Measurements from ENCODE around the gene ARL5A. TPM values are rescaled to one million over a fixed set of nuclear protein-coding genes. Genes with fewer than 3 reads are reported as not detected.

Gene ARL5A
- polyA plus RNA-seq, 2 of the 4 experiments (the other 2 are of a cell fraction): 28.4 to 29.5 TPM

- POLR2A ChIA-PET: interaction anchor here (0.5 kb wide), 1 partner anchor 184 kb away, joined by 3 read pairs; no protein-coding TSS in a partner anchor
- Histone ChIP-seq H3K4me2 (no peak overlapping the region), H3K27ac (no peak overlapping the region), H3K4me1 (no peaks in the 10 kb centered on the region), H3K9me3 (no peaks in the 10 kb centered on the region), H3K4me3 (no peak overlapping the region)
- ATAC-seq (no peak), FAIRE-seq (no peak), DNase-seq (ENCODE audit: low read depth in 1 of 2, low spot score in 1 of 2) (no peak)
- CTCF ChIA-PET: no interaction called here
- WGBS (ENCODE audit: missing lambda C conversion rate): 100% methylated on average over 2 of the region's 2 CpGs
- no peak for TF ChIP-seq HDAC2 (IDR thresholded peaks at IDR 0.05)
- TF ChIP-seq JUNB (IDR thresholded peaks at IDR 0.05): no peak
- no peak for TF ChIP-seq CHD4 (IDR thresholded peaks at IDR 0.05; ENCODE audit: borderline replicate concordance)
- TF ChIP-seq MAFK (IDR thresholded peaks at IDR 0.05; ENCODE audit: partially characterized antibody): no peak
- TF ChIP-seq ESRRA (IDR thresholded peaks at IDR 0.05; ENCODE audit: borderline replicate concordance, low read length): no peak
- TF ChIP-seq EP300 (IDR thresholded peaks at IDR 0.05): no peak
- TF ChIP-seq FOSL2 (IDR thresholded peaks at IDR 0.05): no peak
- no peak for TF ChIP-seq FOSL2 (CRISPR knock-in tag; IDR thresholded peaks at IDR 0.05)
- TF ChIP-seq JUN (IDR thresholded peaks at IDR 0.05): no peak
- TF ChIP-seq SREBF2 (IDR thresholded peaks at IDR 0.05): no peak
- no peak for TF ChIP-seq ELK1 (IDR thresholded peaks at IDR 0.05; ENCODE audit: low read depth, low read length)
- TF ChIP-seq TP53 (CRISPR knock-in tag; IDR thresholded peaks at IDR 0.05): no peak
- TF ChIP-seq RFX5 (IDR thresholded peaks at IDR 0.05): no peak
- no peak for TF ChIP-seq POLR2AphosphoS2 (conservative IDR thresholded peaks at IDR 0.05; ENCODE audit: low read length)
These were observed 45.1 kb downstream of the ARL5A start for GRCh38 chr2:151783133-151783520.

DNA sequence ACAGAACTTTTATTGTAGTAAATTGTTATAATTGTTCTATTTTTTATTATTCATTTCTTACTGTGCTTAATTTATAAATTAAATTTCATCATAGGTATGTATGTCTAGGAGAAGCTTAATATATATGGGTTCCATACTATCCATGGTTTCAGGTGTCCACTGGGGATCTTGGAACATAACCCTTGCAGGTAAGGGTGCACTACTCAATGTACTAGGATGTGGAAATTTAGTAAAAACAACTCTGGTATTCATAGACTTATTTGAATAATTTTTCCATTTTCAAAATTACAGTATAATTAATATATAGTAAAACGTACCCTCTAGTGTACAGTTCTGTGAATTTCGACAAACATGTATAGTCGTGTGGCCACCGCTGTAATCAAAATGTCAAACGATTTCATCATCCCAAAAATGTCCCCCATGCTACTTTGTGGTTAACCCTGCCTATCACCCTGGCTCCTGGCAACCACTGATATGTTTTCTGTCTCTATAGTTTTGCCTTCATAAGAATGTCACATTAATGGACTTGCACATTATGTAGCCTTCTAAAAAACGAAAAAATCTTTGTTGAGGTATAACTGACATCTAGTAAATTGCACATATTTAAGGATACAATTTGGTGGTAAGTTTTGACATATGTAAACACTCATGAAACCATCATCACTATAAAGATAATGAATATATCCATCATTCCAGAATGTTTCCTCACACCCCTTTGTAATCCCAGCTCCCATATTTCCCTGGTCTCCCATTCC lies 45.7 kb downstream of the ARL5A start:
- no peak overlapping the region for H3K4me3 ChIP-seq
- CTCF ChIA-PET: no interaction called here

More for the DNA sequence above, 45.7 kb downstream of the ARL5A start:
- Histone ChIP-seq H3K4me1 (no peaks in the 10 kb centered on the region), H3K9me3 (no peaks in the 10 kb centered on the region), H3K4me2 (no peak overlapping the region), H3K27ac (no peak overlapping the region)
- DNase-seq (ENCODE audit: low read depth in 1 of 2, low spot score in 1 of 2) (no peak), FAIRE-seq (no peak), ATAC-seq (no peak)
- TF ChIP-seq RAD21 (conservative IDR thresholded peaks at IDR 0.05 in 1 of 2, IDR thresholded peaks at IDR 0.05 in 1 of 2) (no peak), E2F6 (IDR thresholded peaks at IDR 0.05; ENCODE audit: borderline replicate concordance, low read depth) (no peak), BHLHE40 (IDR thresholded peaks at IDR 0.05; ENCODE audit: low read depth, low read length) (no peak), KDM5A (IDR thresholded peaks at IDR 0.05) (no peak), MAFK (IDR thresholded peaks at IDR 0.05; ENCODE audit: partially characterized antibody) (no peak), CHD4 (IDR thresholded peaks at IDR 0.05; ENCODE audit: borderline replicate concordance) (no peak), NPAS2 (CRISPR knock-in tag; IDR thresholded peaks at IDR 0.05; ENCODE audit: borderline replicate concordance) (no peak), FOSL2 (IDR thresholded peaks at IDR 0.05) (no peak), FOSL2 (CRISPR knock-in tag; IDR thresholded peaks at IDR 0.05) (no peak)
- TF ChIP-seq, protein P1, sequence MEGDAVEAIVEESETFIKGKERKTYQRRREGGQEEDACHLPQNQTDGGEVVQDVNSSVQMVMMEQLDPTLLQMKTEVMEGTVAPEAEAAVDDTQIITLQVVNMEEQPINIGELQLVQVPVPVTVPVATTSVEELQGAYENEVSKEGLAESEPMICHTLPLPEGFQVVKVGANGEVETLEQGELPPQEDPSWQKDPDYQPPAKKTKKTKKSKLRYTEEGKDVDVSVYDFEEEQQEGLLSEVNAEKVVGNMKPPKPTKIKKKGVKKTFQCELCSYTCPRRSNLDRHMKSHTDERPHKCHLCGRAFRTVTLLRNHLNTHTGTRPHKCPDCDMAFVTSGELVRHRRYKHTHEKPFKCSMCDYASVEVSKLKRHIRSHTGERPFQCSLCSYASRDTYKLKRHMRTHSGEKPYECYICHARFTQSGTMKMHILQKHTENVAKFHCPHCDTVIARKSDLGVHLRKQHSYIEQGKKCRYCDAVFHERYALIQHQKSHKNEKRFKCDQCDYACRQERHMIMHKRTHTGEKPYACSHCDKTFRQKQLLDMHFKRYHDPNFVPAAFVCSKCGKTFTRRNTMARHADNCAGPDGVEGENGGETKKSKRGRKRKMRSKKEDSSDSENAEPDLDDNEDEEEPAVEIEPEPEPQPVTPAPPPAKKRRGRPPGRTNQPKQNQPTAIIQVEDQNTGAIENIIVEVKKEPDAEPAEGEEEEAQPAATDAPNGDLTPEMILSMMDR (IDR thresholded peaks at IDR 0.05): no peak
- TF ChIP-seq, protein P2, sequence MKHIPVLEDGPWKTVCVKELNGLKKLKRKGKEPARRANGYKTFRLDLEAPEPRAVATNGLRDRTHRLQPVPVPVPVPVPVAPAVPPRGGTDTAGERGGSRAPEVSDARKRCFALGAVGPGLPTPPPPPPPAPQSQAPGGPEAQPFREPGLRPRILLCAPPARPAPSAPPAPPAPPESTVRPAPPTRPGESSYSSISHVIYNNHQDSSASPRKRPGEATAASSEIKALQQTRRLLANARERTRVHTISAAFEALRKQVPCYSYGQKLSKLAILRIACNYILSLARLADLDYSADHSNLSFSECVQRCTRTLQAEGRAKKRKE (CRISPR knock-in tag; IDR thresholded peaks at IDR 0.05; ENCODE audit: low read depth): no peak
- 80% methylated on average over 6 of the region's 6 CpGs for WGBS (ENCODE audit: missing lambda C conversion rate)
- POLR2A ChIA-PET: no interaction called here

All from A549 (cell line).